ENCODE data around the gene SNCB.

Gene SNCB

GRCh38 chr5:176643491-176644219 lies 13.3 kb upstream of the SNCB start:
- no peak for DNase-seq

GRCh38 chr5:176642675-176643490 lies 12.5 kb upstream of the SNCB start:
- DNase-seq, result no peak

DNA sequence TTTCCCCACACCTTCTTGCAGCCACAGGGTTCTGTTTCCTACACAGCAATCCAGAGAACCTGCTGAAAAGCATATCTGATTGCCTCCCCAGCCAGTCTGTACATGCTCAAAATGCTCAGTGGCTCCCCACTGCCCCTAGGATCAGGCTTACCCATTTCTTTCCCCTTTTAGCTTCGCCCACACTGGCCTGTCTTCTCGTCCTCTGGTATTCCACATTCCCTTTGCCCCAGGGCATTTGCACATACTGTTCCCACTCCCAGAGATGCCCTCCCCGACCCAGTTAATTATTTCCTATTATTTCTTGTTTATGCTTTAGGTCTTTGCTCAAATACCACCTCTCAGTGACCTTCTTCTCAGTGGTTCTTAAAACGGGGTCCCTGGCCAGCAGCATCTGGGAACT lies 10.3 kb upstream of the SNCB start:
- no peak for DNase-seq

DNA sequence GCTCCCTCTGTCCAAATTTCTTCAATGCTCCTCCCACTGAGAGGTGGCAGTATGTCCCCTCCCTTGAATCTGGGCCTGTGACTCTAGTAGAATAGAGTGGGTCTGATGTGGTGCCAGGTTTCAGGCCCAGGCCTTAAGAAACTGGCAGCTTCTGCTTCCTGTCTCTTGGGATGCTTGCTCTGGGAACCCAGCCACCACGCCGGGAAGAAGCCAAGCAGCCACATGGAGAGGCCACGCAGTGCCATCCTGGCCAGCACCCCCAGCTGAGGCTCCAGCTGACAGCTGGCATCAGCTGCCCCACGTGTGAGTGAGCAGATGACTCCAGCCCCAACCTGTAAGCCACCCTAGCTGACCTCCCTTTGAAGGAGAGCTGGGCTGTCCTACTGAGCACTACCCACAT lies 9.6 kb upstream of the SNCB start:
- DNase-seq, result peak; percentile 79

DNA sequence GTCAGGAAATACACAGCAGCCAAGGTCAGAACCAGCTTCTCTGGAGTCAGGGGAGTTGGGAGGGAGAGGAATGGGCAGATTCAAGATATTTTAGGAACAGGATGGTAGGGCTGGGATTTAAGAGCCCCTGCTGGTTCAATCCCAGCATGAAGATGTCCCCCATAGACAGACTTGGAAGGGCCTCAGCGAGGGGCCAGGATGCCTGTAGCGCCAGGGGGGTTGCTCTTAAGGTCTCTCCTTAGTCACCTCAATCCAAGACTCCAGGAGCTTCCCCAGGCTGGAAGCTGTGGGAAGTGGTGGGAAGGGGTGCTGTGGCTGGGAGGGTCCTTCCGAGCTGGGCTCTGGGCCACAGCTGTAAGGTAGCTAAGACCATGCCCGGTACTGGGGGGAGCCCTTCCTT lies 8.9 kb upstream of the SNCB start:
- DNase-seq, result no peak

GRCh38 chr5:176638437-176638836 lies 8.1 kb upstream of the SNCB start:
- no peak for DNase-seq

DNA sequence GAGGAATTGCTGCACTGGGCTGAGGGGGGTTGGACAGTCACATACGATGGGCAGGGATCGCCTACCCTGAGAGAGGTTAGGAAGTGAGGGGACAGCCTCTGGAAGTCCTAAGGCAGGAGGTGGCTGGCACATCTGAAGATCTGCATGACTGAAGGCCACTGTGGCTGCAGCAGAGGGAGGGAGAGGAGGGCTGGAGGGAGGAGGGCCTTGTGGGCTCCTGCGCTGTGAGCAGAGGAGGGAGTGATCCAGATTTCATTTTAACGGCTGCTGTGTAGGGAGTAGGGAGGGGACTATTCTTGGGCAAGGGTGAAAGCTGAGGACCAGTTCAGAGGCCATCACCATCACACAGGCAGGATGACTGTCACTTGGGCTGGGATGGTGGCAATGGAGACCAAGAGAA lies 7.2 kb upstream of the SNCB start:
- DNase-seq, result no peak

- DNase-seq, result no peak
Measured at GRCh38 chr5:176636426-176636825, 6.1 kb upstream of the SNCB start.

DNA sequence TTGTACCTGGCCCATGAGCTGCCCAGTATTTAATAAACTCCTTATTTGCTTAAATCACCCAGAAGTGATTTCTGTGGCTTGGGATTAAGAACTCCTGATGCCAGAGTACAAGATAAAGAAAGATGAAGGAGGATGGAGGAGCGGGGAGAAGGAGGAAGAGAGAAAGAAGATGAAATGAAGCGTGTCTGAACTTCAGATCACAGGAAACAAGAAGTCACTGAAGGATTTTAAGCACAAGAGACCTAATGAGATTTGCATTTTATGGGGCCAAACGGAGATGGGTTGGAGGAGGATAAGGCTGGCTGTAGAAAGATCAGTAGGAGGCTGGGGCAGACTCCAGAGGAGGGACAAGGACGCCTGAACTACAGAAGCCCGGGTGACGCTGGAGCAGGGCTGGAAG lies 3.3 kb upstream of the SNCB start:
- no peak for DNase-seq

- no peak for DNase-seq
Measured at GRCh38 chr5:176632745-176633144, 2.4 kb upstream of the SNCB start.

GRCh38 chr5:176631383-176632200 lies 1.3 kb upstream of the SNCB start:
- DNase-seq, result no peak

GRCh38 chr5:176630681-176631222 lies 418 bp upstream of the SNCB start:
- no peak for DNase-seq

GRCh38 chr5:176629317-176629852 lies 949 bp downstream of the SNCB start:
- no peak for DNase-seq

DNA sequence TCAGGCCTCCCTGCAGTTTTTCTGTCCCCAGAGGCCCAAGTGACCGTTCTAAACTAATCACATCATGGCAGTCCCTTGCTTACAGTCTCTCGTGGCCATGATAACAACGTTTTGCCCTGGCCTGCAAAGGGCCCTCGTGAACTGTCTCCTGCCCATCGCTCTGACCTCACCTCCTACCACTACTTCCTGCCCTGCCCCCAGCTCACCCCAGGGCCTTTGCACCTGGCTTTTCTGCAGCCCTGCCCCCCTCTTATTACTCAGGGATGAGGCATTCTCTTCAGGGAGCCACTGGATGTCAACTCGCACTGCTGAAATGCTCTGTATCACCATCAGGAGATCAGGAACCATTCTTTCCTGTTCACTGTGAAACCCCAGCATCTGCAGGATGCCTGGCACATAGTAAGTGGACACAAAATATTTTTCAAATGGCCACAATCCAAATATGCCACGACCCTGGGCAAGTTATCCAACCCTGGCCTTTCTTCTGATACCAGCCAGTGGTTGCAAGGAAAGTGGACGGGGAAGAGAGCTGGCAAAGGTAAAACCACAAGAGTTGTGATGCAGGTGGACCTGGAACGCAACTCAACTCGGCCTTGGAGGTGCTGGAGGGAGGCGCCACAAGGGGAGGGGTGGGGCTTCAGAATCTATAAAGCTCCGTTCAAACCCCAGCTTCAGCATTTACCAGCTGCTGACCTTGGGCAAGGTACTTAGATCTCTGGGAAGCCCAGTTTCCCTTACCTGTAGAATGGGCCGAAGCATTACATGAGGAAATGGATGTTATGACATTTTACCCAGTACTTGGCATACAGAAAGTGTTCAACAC lies 1.7 kb downstream of the SNCB start:
- no peak for DNase-seq

- DNase-seq, result no peak
Measured at GRCh38 chr5:176627582-176627981, 2.8 kb downstream of the SNCB start.

DNA sequence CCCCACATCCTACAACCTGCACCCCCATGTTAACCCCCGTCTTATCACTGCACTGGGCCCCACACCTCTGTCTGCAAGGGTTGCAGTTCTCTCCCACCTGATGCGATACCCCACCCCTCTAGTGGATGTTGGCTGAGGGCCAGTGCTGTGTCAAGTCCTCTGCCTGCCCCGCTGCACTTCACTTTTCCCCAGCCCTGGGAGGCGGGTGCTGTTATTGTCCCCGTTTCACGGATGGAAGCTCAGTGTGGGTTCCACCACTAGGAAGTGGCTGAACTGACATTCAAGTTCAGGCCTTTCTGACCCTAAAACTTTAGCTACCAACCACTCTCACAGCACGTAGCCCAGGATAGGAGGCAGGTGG lies 3.5 kb downstream of the SNCB start:
- DNase-seq, result no peak

DNA sequence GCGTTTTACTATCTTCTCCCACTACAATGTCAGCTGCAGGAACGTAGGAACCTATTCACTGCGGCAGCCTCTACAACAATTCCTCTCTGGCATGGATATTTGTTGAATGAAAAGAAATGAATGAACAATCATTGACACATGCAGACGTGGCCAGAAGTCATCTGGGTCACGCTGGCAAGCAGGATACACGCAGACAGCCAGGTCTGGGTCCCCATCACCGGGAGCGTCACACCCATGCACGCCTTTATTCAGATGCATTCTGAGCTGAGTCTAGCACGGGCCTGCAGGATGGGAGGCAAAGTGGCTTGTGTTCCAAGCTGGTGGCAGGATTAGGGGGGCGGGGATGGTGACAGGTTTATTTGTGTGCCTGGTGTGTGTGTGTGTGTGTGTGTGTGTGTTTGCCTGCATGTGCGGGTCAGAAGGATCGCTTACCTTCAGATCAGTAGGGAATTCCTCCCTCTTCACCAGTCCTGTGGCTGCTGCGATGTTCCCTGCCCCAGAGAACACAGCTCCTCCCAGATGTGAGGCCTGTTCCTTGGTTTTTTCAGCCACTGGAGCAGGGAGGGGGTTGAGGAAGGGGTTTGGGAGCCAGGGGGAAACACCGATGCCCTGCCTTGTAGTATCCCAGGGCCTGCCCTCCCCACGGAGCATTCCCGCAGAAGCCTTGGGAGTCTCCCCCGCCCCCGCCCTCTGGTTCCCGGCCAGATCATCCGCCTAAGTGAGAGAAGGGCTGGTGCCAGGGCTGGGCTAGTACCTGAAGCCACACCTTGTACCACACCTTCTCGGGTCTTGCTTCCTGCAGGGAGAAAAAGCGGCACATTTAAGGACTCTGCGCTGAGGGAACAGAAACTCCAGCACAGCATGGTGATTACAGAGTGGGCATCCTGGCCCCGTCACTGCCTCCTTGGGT lies 4.1 kb downstream of the SNCB start:
- DNase-seq, result no peak

GRCh38 chr5:176625512-176625911 lies 4.8 kb downstream of the SNCB start:
- no peak for DNase-seq

- DNase-seq, result no peak
Measured at GRCh38 chr5:176624938-176625337, 5.4 kb downstream of the SNCB start.

DNA sequence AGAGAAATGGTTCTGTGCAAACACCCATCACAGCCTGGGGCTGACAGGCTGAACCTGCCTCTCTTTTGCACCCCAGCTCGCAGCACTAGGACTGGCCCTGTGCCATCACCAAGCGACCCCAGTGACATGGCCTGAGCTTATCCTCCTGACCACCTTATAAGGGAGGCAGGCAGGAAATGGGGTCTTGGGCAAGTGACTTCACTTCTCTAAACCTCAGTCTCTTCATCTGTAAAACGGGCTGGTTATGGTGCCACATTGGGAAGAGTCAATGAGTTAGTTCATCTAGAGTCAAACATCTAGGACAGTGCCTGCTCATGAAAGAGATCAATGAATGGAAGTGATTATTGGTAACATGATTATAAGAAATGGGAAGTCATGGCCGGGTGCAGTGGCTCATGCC lies 6.2 kb downstream of the SNCB start:
- DNase-seq, result no peak

- DNase-seq, result no peak
Measured at GRCh38 chr5:176621661-176622079, 8.7 kb downstream of the SNCB start.
